Measurements from ENCODE around the gene ADCY4. TPM values are rescaled to one million over a fixed set of nuclear protein-coding genes. Genes with fewer than 3 reads are reported as not detected.

Gene ADCY4
- total and polyA plus RNA-seq, 2 of the 8 experiments (the other 6 are each of a cell fraction or from before 2014, with no cell fraction given), result 0.27 to 0.35 TPM

DNA sequence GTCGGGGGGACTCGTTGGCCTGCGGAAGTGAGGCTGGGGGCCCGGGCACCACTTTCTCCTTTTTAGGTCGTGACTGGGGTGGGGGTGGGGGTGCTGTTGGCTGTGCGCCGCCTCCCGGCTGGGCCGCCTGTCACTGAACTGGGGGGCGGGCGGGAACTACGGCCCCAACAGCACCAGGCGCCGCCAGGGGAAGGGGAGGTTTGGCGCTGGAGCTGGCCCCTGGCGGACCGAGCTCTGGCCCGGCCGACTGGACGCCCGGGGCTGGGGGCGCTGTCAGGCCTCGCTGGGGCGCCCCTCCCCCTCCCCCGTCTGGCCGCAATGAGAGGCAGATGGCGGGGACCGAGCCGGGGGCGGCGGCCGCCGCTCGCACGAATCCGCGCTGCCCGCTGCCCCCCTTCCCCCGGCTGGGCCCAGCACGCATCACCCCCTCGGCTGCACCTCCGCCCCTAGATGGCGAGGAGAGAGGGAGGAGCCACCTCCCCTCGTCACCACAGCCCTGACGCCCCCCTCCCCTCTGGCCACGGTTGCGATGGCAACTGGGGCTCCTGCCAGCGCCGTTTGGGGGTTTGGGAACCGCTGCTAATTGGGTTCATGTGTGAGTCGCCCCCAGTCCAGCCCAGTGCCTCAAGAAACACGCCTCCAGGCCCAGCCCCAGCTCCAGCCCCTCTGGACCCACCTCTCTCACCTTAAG lies 33.8 kb upstream of the ADCY4 start:
- H3K4me3 ChIP-seq (ENCODE audit: extremely low read depth in 1 of 4, insufficient read depth in 2 of 4, low read depth in 3 of 4, low read length in 4 of 4), result peak overlapping the region; percentile 73 to 100 (median 82)
- H3K9me3 ChIP-seq (ENCODE audit: insufficient read depth in 2 of 2, low read depth in 1 of 2, low read length in 1 of 2), result no peaks in the 10 kb centered on the region
- H3K79me1 ChIP-seq (ENCODE audit: low read depth, low read length), result no peaks in the 10 kb centered on the region; the same call in 1 of the 2 replicates
- H3K4ac ChIP-seq (replicated peaks; ENCODE audit: insufficient read length, low read depth, low read length), result peak overlapping the region; percentile 12
- H4K20me1 ChIP-seq (replicated peaks in 1 of 2; ENCODE audit: control insufficient read depth in 1 of 2, insufficient read depth in 2 of 2, low read length in 2 of 2), result peaks cover 0 to 3% of the 10 kb centered on the region in 2 experiments
- H3K23me2 ChIP-seq (ENCODE audit: low read depth, low read length), result peaks cover 16% of the 10 kb centered on the region
- peaks cover 3 to 8% (median 6%) of the 10 kb centered on the region in 4 experiments; a peak in 5 of 8 replicates for H3K36me3 ChIP-seq (ENCODE audit: control insufficient read depth in 2 of 4, insufficient read depth in 4 of 4, low read length in 3 of 4)
- ChIA-PET CTCF (ENCODE audit: partially characterized antibody) (interaction anchor here (0.6 to 16.4 kb wide), 11 partner anchors 9 to 73 kb away, joined by 3 to 207 read pairs (median 5); partner anchors contain the start of genes ADCY4, CBLN3, KHNYN and RIPK3), POLR2A (ENCODE audit: partially characterized antibody) (interaction anchor here (1.0 to 4.2 kb wide), 4 partner anchors 11 to 68 kb away, joined by 3 to 24 read pairs (median 4); no protein-coding TSS in a partner anchor)
- peak overlapping the region; percentile 53 for H3K27ac ChIP-seq (ENCODE audit: low read depth, low read length)
- H4K8ac ChIP-seq (ENCODE audit: extremely low read depth, insufficient read depth, low read length), result no peak overlapping the region; the same call in 1 of the 2 replicates
- no peak overlapping the region for H2BK120ac ChIP-seq (replicated peaks; ENCODE audit: low read depth, low read length)
- H3K56ac ChIP-seq (replicated peaks; ENCODE audit: insufficient read length, low read depth, low read length), result peak overlapping the region; percentile 85
- WGBS, 2 experiments (ENCODE audit: extremely low coverage in 1 of 2, insufficient coverage in 1 of 2, insufficient read length in 1 of 2, insufficient replicate concordance in 2 of 2, low coverage in 1 of 2, low lambda C conversion rate in 2 of 2, missing lambda C conversion rate in 1 of 2), result 5% methylated on average over 10 of the region's 52 CpGs; no CpG with 5 or more reads in 1 of the 2 experiments
- H2AFZ ChIP-seq (ENCODE audit: low read length), result no peak overlapping the region
- H3K14ac ChIP-seq (ENCODE audit: insufficient read length), result no peak overlapping the region
- H3K27me3 ChIP-seq (replicated peaks in 1 of 4; ENCODE audit: control insufficient read depth in 3 of 4, extremely low read depth in 1 of 4, insufficient read depth in 3 of 4, low read length in 3 of 4), result no peaks in the 10 kb centered on the region; a peak in 1 of 7 replicates
- no peak overlapping the region for H2BK20ac ChIP-seq (ENCODE audit: low read length)
- FAIRE-seq, result no peak
- H2BK12ac ChIP-seq (ENCODE audit: low read depth, low read length), result no peak overlapping the region
- H2AK5ac ChIP-seq (ENCODE audit: low read depth, low read length), result no peak overlapping the region
- 0 out of 2 replicates have a peak overlapping the region, but pooled peaks have one; percentile 40 for H2BK15ac ChIP-seq (ENCODE audit: low read length)
- DNase-seq (ENCODE audit: low read depth in 1 of 2, low spot score in 2 of 2), result peak in 1 of 2 experiments; percentile 83
- H4K91ac ChIP-seq (replicated peaks; ENCODE audit: insufficient read length, low read length), result no peak overlapping the region
- H2BK5ac ChIP-seq (ENCODE audit: low read depth, low read length), result peak overlapping the region; percentile 66; the same call in 1 of the 2 replicates
- no peaks in the 10 kb centered on the region for H3K79me2 ChIP-seq (ENCODE audit: control insufficient read depth in 1 of 2, insufficient read depth in 2 of 2, low read length in 2 of 2)
- peak overlapping the region; percentile 78 for H3K18ac ChIP-seq (ENCODE audit: extremely low read depth, low read length)
- H3K4me2 ChIP-seq (ENCODE audit: insufficient read depth in 1 of 2, low read depth in 2 of 2, low read length in 2 of 2), result peak overlapping the region; percentile 76 to 82
- peak overlapping the region; percentile 55 for H4K5ac ChIP-seq (ENCODE audit: insufficient read length, low read depth, low read length)
- no peak overlapping the region for H3K23ac ChIP-seq (ENCODE audit: insufficient read length)
- peak overlapping the region in 3 of 4 experiments; percentile 29 to 54 (median 45); a peak in 5 of 7 replicates for H3K9ac ChIP-seq (replicated peaks in 1 of 4; ENCODE audit: extremely low read depth in 1 of 4, low read depth in 3 of 4, low read length in 3 of 4)
- peaks cover 0 to 10% (median 7%) of the 10 kb centered on the region in 4 experiments; a peak in 6 of 7 replicates for H3K4me1 ChIP-seq (replicated peaks in 1 of 4; ENCODE audit: control insufficient read depth in 3 of 4, insufficient read depth in 4 of 4, low read length in 3 of 4)
- no peak for TF ChIP-seq MAFK (IDR thresholded peaks at IDR 0.05; ENCODE audit: low read depth, low read length)
- TF ChIP-seq SIN3A (conservative IDR thresholded peaks at IDR 0.05 in 1 of 2, IDR thresholded peaks at IDR 0.05 in 1 of 2; ENCODE audit: low read depth in 1 of 2, low read length in 2 of 2), result peak; percentile 58 to 80; a peak in 2 of 4 replicates
- TF ChIP-seq POLR2AphosphoS5 (IDR thresholded peaks at IDR 0.05; ENCODE audit: low read depth, low read length), result no peak
- TF ChIP-seq, protein P1, sequence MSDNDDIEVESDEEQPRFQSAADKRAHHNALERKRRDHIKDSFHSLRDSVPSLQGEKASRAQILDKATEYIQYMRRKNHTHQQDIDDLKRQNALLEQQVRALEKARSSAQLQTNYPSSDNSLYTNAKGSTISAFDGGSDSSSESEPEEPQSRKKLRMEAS (IDR thresholded peaks at IDR 0.05), result 0 out of 2 replicates have a peak, but pooled peaks have one; percentile 18
- TF ChIP-seq EZH2 (IDR thresholded peaks at IDR 0.05; ENCODE audit: low read depth, low read length, severe bottlenecking), result no peak
